Endometrial microvascular endothelial cells (primary cell): Measurements from ENCODE around the gene BORCS8. TPM values are rescaled to one million over a fixed set of nuclear protein-coding genes. Genes with fewer than 3 reads are reported as not detected.

ENCODE experiments used
- in situ Hi-C: cut with HindIII; loops from 2 replicates; pipeline ENCODE4 v1.10.0; 2017; ENCODE audit warnings: low sequenced_read_pairs, low pct_unique_long_range_greater_than_20kb; ENCODE audit errors: inconsistent ontology term
- total RNA-seq: library from RNA; depleted of rRNA; stranded (reverse); fragments of >200 nt; gene quantifications from one replicate; pipeline ENCODE4 v1.2.3, GENCODE V29; 2015; ENCODE audit errors: inconsistent ontology term

BORCS8 gene
- total RNA-seq, 1 donor from 2014 or later: 32.5 TPM

DNA sequence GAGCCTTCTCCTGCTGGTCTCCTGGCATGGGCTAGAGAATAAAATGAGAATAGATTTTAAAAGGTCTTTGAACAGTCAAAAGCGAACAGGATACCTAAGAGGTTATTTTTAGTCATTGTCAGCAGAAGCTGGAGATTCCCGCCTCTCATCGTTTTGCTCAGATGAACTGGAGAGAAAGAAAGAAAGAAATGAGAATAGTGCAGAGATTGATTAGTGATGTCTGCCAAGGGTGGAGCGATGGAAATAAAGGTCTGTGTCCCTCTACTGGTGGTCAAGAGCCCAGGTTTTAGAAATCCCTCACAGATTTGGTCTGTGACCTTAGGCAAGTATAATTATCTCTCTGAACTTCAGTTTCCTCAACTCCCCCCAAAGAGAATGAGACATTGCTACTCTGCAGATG, 25.1 kb upstream of the BORCS8 start:
- in situ Hi-C loops: no loop called here

GRCh38 chr19:19215792-19216191, 23.8 kb upstream of the BORCS8 start:
- in situ Hi-C loops: no loop called here

DNA sequence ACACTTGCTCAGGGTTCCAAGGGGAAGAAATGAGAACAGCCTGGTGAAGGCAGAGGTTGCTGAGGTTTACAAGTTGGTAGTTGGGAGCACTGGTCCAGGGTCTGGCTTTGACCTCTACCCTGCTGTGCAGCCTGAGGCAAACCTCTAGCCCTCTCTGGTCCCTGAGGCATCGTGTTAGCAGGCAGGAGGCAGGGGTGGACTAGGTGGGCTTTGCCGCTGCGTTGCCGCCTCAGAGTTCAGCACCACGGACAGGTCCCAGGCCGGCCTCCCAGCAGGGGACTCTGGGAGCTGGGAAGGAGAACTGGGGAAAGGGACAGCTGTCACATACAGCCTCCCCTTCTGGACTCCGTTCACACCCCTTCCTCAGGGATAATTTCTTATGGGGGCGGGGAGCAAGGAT, 22.9 kb upstream of the BORCS8 start:
- in situ Hi-C loops: no loop called here

DNA sequence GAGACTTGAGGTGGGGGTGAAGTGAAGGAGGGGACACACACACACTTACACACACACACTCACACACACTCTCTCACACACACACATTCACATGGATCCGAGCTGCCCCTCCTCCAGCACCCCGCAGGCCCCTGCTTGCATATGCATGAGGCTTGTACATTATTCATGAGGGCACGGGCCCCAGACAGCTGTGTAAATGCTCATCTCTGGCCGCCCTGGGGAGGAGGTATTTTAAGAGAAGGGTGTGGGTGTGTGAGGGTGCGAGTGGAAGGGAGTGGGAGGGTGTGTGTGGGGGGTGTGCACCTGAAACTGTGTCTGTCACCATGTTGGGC, 22.2 kb upstream of the BORCS8 start:
- in situ Hi-C loops: no loop called here

- in situ Hi-C loops: no loop called here
Measured at GRCh38 chr19:19213426-19214158, 21.6 kb upstream of the BORCS8 start.

GRCh38 chr19:19212916-19213315, 21.0 kb upstream of the BORCS8 start:
- in situ Hi-C loops: no loop called here

GRCh38 chr19:19211499-19212420, 19.8 kb upstream of the BORCS8 start, which contains the start of gene NCAN:
Gene NCAN, plus strand, starts transcription at chr19:19211958. Its CDS starts 4,996 bp downstream, at chr19:19216954.
- in situ Hi-C loops: no loop called here

GRCh38 chr19:19209372-19209771, 17.4 kb upstream of the BORCS8 start:
- in situ Hi-C loops: no loop called here

- in situ Hi-C loops: no loop called here
Measured at GRCh38 chr19:19207637-19208572, 16.0 kb upstream of the BORCS8 start.

DNA sequence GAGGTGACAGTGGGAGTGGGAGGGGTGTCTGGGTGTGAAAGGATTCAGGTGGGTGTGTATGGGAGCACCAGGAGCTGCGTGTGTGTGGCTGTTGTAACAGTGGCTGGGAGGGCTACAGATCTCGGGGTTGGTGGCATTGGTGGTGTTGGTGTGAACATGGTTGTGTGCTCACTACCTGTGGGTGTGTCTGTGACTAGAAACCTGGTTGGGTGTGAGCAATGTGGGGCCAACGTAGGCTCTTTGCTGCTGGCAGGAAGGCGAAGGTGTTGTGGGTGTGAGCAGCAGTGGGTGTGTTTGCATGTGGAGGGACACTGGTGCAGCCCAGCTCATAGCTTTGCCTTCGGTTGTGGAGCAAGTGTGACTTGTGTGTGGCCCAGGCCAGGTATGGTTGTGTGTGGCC, 15.0 kb upstream of the BORCS8 start:
- in situ Hi-C loops: no loop called here

GRCh38 chr19:19205416-19206410, 13.8 kb upstream of the BORCS8 start:
- in situ Hi-C loops: no loop called here

DNA sequence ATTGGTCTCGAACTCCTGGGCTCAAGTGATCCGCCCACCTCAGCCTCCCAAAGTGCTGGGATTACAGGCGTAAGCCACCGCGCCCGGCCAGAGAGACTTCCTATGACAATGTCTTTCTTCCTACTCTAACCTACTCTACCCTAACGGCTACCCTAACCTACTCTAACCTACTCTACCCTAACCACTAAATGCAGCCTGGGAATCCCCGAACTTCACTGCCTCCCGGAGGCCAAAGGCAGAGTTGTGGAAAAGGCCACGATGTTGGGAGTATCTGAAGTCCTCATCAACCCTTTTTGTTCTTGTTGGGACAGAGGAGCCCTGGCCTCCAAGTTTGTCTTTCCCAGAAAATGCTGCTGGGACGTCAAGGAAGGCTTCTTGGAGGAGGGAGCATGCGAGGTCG, 12.2 kb upstream of the BORCS8 start:
- in situ Hi-C loops: no loop called here

DNA sequence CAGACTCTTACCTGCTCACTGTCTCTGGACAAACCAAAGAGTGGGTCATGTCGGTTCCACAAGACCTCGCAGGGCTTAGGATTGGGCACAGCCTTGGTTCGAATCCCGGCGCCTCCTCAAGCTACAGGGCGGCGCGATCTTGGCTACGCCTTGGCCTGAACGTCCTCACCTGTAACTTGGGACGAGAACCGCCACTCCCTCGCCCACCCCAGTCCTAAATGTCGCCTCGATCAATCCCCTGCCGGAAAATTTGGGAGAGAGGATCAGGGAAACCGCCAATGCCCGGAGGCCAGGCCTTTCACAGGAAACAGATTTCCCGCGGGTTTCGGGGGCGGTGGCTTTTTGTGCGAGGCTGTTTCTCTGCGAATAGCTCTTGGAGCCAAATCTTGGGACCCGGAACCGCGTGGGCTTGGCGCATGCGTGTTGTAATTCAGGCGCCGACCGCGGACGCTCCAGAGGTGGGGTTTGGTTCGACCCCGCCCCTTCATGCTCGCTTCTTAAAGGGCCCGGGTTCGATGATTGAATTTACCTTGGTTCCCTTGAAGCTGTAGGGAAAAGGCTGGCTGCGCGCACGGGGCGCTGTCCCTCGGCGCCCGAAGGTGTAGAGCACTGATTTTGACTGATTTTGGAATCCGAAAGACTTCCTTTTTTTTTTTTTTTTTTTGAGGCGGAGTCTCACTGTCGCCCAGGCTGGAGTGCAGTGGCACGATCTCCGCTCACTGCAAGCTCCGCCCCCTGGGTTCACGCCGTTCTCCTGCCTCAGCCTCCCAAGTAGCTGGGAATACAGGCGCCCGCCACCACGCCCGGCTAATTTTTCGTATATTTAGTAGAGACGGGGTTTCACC, 11.3 kb upstream of the BORCS8 start, which contains the start of gene NR2C2AP:
Gene NR2C2AP (minus strand): TSS at position 403 of the 845 bp plus-strand sequence. CDS start 354 bp downstream, at position 49.
- in situ Hi-C loops: no loop called here

GRCh38 chr19:19202707-19203011, 10.7 kb upstream of the BORCS8 start:
- in situ Hi-C loops: no loop called here

GRCh38 chr19:19201697-19202630, 10.0 kb upstream of the BORCS8 start:
- in situ Hi-C loops: no loop called here

- in situ Hi-C loops: no loop called here
Measured at GRCh38 chr19:19193926-19194325, 2.0 kb upstream of the BORCS8 start.
